HG03060 (cell line): Measurements from ENCODE around the gene C4orf36.
A peak's percentile ranks its signal among the peaks of the same experiment; 100 is the strongest.
"Not testable (repeated sequence)": the region's sequence is repeated elsewhere in the genome, so short reads cannot be mapped to it uniquely, and the experiment has no call there.

Experiments
- ATAC-seq: cut with Tn5 transposase; IDR thresholded peaks from one replicate; pipeline ENCODE4 v1.9.1; 2021; ENCODE audit warnings: low read depth, moderate number of reproducible peaks; ENCODE audit not compliant: unreplicated experiment

Gene C4orf36

DNA sequence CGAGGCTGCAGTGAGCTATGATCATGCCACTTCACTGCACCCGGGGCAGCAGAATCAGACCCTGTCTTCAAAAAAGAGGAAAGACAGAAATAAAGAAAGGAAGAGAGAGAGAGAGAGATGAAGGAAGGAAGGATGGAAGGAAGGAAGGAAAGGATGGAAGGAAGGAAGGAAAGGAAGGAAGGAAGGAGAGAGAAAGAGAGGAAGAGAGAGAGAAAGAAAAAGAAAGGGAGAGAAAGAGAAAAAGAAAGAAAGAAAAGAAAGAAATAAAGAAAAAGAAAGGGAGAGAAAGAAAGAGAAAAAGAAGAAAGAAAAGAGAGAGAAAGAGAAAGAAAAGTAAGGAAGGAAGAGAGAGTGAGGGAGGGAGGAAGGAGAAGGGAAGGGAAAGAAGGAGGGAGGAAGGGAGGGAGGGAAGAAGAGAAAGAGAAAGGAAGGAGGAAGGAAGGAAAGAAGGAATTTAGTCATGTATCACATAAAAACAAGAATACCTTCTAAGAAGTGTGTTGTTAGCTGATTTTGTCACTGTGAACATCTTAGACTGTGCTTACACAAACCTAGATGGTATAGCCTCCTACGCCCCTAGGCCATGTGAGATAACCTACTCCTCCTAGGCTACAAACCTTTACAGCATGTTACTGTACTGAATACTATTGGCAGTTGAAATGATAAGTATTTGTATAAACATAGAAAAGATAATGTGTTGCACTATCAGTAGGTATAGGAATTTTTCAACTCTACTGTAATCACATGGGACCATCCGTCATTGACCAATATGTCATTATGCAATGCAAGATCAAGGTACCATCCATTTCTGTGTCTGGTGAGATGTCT, 25.2 kb upstream of the C4orf36 start:
- no peak for ATAC-seq

DNA sequence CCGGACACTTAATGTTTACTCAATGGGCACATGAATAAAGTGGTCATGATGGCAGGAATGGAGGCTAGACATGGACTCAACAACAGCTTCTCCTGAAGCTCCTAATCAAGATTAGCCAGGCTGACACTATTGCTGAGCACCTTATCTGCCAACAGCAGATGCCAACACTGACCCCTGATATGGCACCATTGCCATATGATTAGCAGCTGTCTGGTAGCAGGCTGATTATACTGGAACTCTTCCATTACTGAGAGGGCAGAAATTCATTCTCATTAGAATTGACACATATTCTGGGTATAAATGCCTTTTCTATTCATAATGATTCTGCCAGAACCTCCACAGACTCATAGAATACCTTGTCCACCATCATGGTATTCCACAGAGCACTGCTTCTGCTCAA, 24.2 kb upstream of the C4orf36 start:
- no peak for ATAC-seq

DNA sequence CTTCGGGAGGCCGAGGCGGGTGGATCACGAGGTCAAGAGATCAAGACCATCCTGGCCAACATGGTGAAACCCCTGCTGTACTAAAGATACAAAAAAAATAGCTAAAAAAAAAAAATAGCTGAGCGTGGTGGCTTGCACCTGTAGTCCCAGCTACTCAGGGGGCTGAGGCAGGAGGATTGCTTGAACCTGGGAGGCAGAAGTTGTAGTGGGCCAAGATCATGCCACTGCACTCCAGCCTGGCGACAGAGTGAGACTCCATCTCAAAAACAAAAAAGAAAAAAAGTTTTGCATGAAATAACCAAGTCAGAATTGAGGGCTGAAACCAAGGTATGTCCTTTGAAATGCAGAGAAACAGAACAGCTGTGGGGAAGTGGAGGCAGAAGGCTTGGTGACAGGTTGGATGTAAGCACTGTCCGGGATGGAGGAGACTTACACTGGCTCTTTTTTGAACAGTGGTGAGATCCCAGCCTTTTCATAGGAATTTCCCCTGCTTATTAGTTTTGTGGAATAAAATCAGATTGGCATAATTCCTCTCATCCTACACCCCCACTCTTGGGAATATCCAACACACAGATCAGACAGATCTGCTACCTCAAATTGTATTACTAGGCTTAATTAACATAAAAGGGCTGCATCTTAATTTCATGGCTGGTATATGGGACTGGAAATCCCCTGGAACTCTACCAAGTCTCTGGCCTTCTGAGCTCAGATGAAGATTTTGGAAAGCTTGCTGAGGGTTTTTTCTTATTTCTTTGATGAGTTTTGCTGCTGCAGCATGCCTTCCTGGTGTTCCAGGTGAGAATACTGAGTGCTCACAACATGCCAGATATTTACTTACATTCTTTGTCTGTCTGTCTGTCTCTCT, 18.8 kb upstream of the C4orf36 start:
- ATAC-seq: no peak

DNA sequence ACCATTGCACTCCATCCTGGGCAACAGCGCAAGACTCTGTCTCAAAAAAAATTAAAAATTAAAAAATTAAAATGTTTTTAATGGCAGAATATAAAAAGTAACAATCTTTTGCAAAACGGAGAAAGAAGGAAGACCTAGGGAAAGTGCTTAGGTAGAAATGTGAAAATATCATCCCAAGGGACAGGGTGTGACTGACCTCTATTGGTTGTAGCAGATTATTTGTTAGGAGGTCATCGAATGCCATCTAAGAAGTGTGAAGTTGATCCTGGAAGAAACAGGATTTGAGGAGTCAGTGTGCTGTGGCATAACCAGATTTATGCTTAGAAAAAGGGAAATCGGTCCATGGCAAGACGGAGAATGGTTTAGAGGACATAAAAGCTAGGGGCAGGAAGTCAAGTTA, 18.1 kb upstream of the C4orf36 start:
- no peak for ATAC-seq

DNA sequence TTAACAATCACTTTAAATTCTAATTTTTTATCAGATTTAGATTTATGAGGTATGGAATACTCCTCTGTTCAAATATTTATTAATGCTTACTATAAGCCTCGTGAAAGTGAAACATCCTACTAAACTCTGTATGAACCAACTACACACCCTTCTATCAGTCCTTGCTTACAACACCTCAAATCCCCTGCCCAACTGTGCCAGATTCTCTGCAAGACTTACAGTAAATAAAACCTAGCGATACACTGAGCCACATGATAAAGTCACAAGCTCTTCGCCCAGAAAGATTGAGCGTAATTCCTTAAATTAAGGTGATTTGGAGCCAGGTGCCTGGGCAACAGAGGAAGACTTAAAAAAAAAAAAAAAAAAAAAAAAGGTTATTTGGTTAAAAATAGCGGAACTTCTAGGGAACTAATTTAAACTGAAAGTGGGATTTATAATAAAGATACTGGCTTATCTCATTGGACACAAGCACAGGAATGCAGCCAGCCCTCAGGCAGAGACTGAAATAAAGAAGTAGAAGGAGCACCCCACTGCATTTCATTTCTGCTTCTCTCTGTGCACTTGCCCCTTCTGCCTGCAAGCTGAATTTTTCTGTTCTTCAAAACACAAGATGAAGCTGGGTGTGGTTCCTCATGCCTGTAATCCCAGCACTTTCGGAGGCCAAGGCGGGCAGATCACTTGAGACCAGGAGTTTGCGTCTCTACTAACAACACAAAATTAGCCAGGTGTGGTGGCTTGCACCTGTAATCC, 17.5 kb upstream of the C4orf36 start:
- ATAC-seq: no peak

DNA sequence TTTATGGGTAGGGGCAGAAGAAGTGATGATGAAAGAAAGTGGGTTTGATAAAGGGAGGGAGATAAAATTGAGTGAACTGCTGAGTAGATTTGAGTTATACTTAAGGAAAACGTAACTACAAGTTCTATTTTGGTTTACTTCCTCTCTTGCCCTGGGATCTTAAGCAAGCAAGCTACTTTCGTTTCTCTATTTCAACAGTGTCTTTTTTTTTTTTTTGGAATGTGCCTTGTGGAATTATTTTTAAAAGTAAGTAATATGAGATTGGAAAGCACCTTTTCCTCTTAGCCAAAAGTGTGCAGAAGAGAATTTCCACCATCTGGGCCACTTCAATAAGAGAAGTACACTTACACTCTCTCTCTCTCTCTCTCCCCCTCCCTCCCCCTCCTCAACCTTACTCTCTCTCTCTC, 16.0 kb upstream of the C4orf36 start:
- ATAC-seq: no peak

DNA sequence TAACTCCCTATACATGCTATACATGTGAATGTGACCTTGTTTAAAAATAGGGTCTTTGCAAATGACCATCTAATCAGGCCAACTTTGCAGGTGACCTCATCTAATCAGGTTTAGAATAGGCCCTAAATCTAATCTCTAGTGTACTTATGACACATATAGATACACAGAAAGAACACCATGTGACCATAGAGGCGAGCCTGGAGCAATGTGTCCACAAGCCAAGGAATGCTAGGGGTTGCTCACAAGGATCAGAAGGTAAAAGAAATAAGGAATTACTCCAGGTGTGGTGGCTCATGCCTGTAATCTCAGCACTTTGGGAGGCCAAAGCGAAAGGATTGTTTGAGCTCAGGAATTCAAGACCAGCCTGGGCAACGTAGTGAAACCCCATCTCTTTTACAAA, 9.6 kb upstream of the C4orf36 start:
- no peak for ATAC-seq

DNA sequence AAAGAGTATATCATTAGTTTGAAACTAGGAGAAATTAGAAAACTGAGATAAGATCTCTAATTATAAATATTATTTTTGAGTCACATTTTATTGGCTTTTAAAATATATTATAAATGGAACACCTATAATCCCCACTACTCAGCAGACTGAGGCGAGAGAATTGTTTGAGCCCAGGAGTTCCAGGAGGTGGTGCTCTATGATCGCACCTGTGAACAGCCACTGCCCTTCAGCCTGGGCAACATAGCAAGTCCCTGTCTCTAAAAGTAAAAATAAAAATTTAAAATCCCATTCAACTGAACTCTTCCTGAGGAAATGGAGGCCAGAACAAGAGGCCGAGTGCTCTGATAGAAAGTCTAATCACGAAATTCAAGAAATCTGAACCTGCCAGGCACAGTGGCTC, 6.3 kb upstream of the C4orf36 start:
- ATAC-seq: no peak

DNA sequence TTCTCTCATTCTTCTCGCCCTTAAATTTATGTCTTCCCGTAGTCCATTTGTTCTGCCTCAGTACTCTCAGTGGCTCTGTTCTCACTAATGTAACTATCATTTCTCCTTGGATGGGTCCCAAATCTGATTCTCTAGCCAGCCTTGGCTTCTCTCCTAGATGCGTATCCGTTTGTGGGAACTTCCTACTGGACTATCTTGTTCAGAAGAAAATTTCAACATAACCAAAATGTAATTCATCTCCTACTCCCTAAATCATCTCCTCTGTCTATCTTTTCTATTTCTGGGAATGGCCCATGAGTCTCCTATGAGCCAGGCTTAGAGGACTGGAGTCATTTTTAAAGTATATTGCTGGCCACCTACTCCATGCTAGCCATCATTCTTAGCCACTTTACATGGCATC, 4.4 kb upstream of the C4orf36 start:
- ATAC-seq: no peak

DNA sequence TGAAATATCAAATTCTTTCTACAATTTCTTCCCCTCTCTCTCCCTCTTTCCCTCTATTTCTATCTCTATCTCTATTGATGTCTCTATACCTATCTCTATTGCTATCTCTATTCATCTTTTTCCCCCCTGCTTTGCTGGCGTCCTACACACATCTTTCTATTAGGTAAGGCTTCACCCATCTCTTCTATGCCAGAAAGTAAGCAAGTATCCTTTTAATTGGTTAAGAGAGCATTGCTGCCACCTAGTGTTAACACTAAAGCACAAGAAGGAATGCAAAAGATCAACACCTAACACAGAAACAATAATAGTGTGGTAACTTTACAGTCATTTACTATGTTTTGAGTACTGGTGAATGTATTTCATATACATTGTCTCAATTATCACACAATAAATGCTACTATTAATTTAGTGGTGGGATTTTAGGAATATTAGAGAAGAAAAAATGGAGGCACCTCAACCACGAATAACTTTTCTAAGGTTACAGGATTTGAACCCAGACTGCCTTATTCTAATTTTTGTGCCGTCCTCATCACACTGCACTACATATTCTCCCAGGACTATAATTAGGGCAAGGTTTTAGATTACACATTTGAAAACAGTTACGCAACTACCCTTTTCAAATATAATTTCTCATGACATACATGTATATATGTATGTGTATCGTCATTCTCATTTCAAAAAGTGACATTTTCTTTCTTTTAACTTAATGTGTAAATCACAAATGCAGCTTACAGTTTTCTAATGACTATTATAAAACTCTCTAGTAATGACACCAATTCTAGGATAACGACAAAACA, 3.7 kb upstream of the C4orf36 start:
- ATAC-seq: peak; percentile 53

DNA sequence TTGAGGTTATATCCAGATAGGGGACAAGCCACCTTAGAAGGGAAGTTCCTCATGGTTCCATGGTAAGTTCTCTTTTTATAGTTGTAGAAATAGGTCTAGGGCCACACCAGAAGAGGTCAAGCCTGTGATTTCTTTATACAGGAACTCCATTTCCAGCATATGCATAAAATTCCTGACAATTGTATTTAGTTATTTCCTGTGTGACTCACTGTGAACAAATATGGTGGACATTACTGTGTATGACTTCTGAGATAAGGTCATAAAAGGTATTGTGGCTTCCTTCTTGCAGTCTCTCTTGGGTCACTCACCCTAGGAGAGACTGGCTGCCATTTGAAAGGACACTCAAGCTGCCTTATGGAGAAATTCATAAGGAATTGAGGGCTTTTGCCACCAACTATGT, 2.2 kb upstream of the C4orf36 start:
- no peak for ATAC-seq

DNA sequence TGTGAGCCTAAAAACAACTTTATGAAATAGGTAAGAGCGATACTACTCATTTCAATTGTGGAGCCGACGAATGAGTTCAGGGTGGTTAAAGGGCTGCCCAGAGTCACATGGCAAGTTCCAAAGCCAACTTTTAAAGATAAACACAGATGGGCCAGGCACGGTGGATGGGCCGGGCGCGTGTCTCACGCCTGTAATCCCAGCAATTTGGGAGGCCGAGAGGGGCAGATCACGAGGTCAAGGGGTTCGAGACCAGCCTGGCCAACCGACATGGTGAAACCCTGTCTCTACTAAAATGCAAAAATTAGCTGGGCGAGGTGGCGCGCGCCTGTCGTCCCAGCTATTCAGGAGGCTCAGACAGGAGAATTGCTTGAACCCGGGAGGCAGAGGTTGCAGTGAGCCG, 914 bp upstream of the C4orf36 start:
- ATAC-seq: no peak

DNA sequence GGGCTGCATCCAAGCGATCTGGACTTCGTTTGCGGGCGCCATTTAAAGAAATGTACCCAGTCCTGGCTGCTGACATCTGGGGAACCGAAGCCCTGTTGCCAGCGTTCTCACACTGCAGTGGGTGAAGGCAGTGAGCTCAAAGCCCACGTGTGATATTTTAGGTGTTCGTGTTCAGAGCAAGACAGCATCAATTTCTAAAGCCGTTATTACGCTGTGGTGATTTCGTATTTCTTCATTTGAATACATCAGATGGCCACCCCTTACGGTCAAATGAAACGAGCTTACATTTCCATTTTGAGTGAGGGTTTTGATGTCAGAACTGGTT, 376 bp upstream of the C4orf36 start:
- ATAC-seq: no peak

DNA sequence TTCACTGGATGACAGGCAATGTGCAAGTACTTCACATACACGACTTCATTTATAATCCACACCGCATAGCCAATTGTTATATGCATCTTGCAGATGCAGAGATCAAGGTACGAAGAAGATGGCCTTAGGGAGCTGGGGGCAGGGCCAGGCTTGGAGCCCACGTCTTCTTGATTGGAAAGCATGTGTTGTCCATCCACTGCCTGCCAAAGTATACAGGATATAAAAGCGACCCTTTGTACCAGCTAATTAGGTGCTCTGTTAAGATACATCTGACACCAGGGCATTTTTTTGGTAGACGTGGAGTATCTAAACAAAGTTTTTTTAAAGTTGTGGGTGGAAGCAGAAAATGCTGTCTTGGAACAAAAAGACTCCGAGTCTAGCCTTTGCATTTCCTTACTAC, 1.4 kb downstream of the C4orf36 start:
- ATAC-seq: no peak

DNA sequence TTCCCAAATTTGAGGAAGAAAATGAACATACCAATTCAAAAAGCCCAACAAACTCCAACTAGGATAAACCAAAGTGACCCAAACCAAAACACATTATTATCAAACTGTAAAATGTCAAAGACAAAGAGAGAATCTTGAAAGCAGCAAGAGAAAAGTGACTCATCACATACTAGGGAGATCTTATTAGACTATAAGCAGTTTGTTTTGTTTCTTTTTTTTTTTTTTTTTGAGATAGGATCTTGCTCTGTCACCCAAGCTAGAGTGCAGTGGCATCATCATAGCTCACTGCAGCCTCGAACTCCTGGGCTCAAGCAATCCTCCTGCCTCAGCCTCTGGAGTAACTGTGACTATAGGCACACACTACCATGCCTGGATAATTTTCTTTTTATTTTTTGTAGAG, 12.6 kb downstream of the C4orf36 start:
- ATAC-seq: no peak

DNA sequence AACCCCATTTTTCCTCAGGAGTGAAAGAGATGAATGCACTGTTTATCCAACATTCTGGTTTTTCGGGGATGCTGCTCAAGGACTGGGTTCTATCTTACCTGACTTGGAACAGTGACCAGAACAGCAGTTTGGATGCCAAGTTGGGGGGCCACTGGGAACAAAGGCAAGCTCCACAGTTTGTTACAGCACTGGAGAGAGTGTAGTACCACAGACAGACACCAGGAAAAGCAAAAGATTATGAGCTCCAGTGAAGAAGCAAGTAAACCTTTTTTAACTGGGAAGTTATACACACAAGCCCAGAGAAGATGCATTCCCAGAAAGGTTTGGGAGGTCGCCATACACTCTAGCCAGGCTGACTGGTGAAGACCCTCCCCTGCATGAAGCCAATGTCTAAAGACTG, 13.6 kb downstream of the C4orf36 start:
- no peak for ATAC-seq

DNA sequence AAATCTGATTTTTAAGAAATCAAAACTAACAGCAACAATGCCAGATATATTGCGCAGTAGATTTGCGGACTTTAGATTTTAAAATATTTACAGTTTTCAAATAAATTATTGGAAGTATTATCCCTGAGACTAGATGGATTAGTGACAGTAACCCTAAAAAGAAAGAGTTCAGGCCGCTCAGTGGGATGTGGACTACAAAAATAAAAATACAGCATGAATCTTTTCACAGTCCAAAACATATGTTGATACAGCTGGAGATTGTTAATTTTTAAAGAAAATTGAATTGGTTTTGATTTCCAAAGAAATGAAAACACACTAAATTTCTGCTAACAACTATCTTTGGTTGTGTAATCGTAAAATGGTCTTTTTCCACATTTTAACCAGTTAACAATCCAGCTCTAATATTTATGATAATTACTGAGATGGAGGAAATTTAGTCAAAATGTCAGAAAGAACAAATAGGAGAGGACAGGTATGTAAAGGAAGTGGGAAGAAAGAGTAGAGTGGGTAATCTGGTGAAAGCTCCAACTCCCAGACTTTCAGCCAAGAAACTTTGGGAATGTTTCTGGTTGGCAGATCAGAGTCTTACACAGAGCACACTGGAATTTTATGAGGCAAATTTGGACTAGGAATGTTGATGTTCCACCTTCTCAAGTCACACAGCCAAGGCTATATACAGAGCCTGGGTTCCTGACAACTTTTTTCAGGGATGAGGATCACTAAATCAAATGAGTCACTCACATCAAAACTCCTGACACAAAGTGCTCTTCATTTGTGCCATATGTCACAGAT, 15.1 kb downstream of the C4orf36 start:
- ATAC-seq: no peak

DNA sequence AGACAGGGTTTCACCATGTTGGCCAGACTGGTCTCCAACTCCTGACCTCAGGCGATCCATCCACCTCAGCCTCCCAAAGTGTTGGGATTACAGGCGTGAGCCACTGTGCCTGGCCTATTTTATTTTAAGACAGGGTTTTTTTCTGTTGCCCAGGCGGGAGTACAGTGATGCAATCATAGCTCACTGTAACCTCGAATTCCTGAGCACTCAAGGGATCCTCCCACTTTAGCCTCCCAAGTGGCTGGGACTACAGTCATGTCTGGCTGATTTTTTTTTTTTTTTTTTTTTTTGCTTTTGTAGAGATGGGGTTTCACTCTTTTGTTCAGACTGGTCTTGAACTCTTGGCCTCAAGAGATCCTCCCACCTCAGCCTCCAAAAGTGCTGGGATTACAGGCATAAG, 16.8 kb downstream of the C4orf36 start:
- not testable (repeated sequence) for ATAC-seq

DNA sequence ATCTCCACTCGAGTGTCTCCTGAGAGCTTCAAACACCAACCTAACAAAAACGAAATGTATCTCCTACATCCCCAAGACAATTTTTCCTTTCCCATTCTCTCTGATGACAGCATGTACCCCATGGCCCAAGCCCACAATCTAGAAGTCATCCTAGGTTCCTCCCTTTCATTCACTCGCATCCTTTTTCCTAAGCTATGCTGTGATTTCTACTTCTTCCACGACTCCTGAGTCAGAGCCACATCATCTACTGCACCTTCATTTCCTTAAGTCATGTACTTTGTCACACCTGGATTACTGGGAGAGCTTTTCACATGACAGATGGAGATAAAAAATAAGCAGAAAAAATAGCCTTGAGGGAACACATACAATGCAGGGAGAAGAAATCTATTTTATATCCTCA, 20.1 kb downstream of the C4orf36 start:
- ATAC-seq: no peak
